T-helper 9 cell (primary cell): ENCODE data around the gene SND1.
"Not testable (repeated sequence)": the region's sequence is repeated elsewhere in the genome, so short reads cannot be mapped to it uniquely, and the experiment has no call there.

Experiments used
- DNase-seq: peaks from one replicate; pipeline ENCODE4 v3.0.0-alpha.2; 2020

Gene SND1

DNA sequence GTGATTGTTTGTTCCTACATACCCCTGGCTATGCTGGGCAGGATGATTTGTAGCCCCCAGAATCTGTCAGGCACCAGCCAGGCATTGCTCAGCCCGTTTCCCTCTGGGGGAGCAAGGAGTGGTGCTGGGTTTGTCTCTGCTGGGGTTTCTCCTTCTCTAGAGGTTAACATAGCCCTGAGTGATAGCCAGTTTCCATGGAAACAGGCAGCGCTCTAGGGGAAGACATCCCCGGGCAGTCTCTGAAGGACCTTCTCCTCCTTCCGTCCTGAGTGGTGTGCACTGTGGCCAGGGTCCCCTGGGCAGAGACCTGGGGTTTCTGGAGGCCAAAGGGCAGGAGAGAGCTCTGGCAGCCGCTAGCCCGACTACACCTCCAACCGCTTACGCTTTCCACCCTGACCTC lies 429.8 kb downstream of the SND1 start:
- no peak for DNase-seq

GRCh38 chr7:128082431-128082830 lies 430.4 kb downstream of the SND1 start:
- DNase-seq: no peak

- no peak for DNase-seq
Measured at GRCh38 chr7:128084896-128085608, 433.1 kb downstream of the SND1 start.

DNA sequence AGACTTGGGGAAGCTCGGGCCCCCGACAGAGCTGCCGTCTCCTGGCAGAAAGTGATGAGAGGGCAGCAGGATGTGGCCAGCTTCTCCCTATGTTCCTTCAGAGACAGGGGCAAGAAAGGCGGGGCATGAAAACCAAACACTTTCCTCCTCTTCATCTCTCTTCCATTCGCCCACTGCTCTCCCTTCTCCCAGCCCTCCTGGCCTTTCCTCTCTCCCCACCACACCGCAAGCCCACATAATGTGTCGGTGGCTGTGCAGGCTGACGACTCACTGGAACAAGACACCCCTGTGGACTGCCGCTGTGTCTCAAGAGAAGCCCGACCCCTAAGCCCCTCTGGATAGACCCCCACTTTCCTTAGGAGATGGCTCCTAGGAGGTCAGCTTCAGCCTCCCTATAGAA lies 438.5 kb downstream of the SND1 start:
- no peak for DNase-seq

GRCh38 chr7:128091106-128091505 lies 439.1 kb downstream of the SND1 start:
- no peak for DNase-seq

DNA sequence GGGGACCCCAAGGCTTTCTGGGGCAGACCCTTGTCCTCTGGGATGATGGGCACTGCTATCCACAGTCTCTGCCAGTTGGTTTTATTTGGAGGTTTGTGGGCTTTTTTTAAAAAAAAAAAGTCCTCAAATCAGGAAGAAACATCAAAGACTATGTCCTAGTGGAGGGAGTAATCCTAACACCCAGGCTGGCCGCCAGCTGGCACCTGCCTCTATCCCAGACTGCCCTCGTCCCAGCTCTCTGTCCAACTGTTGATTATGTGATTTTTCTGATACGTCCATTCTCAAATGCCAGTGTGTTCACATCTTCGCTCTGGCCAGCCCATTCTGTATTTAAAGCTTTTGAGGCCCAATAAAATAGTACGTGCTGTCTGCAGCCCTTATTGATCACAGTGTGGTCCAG lies 440.2 kb downstream of the SND1 start:
- DNase-seq: no peak

GRCh38 chr7:128093614-128094570 lies 441.9 kb downstream of the SND1 start:
- DNase-seq: no peak

GRCh38 chr7:128094686-128095085 lies 442.7 kb downstream of the SND1 start:
- DNase-seq: no peak

- no peak for DNase-seq
Measured at GRCh38 chr7:128097211-128097731, 445.3 kb downstream of the SND1 start.

DNA sequence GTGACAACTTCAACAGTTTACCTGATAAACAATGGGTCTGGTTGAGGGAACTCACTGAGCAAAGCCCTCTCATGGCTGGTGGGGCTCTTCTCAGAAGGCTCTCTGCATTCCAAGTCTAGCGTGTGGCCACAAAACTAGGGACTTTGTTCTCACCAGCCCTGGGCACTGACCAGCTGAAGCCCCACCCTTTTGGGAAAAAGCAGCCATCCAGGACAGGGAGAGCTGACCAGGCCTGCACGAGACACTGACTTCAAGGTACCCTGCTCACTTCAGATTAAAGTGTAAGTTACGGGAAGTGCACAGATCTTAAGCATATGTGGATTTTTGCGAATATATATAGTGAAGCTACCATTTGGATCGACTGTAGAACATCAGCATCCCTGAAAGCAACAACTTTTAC lies 446.6 kb downstream of the SND1 start:
- DNase-seq: no peak

GRCh38 chr7:128099204-128099671 lies 447.2 kb downstream of the SND1 start:
- DNase-seq: no peak

GRCh38 chr7:128100225-128100948 lies 448.4 kb downstream of the SND1 start:
- no peak for DNase-seq

DNA sequence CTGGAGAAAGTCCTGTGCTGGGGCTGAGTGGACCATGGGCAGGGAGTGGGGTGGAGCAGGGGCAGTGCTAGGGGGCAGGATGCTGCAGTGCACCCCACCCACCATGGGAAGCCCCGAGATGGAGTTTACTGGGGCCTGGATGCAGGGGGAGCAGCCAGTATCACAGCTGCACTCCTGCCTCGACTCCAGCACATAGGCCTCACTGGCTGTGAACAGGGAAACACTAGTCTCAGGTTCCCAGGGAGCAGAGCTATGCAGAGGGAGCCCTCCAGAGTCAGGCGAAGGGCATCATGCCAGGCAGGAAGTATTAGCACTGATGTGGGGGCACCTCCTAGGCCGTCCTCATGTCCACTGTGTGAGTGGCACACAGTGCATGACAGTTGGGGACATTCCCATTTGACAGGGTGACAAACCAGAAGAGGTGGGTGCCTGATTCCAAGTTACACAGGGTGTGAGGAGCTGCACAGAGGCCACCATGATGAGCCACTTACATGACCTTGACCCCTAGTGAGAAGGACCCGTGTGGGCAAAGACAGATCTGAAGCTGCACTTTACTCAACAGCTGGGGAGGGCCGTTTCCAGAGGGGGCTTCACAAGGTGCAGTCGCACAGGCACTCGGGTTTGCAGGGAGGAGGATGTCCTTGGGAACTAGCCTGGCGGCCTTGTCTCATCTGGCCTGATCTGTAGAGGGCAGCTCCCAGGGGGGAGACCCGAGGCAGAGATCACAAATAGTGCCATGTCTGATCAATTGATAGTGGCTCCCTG lies 449.1 kb downstream of the SND1 start:
- DNase-seq: no peak

DNA sequence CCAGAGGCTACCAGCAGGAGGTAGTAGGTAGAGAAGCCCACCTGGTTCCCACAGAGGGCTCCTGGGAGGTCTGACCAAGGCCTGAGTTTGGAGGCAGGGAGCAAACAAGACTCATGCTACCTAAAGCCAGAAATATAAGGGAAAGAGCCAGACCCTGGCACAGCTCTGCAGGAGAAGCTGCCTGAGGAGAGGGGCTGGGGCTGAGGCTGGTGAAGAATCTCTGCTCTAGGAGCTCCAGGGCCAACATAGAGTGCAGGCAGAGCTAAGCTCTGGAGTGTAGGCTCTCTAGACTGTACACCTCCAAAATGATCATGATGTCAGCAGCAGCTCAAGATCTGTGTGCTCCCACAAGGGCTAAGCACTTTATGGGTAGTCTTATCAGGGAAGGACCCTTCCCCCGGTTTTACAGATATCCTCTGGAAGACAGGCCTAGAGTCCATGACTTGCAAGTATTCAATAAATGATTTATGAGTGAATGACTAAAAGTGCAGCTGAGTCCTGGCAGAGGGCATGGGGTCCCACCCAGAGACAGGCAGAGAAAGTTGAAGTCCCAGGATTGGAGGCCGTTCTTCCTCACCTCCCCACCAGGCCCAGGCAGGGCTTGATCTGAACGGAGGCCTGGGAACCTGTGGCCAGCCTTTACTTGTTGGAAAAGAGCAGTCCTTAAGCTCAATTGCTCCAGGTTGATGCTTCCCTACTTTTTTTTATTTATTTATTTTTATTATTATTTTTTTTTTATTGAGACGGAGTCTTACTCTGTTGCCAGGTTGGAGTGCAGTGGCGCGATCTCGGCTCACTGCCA lies 450.7 kb downstream of the SND1 start:
- DNase-seq: no peak

DNA sequence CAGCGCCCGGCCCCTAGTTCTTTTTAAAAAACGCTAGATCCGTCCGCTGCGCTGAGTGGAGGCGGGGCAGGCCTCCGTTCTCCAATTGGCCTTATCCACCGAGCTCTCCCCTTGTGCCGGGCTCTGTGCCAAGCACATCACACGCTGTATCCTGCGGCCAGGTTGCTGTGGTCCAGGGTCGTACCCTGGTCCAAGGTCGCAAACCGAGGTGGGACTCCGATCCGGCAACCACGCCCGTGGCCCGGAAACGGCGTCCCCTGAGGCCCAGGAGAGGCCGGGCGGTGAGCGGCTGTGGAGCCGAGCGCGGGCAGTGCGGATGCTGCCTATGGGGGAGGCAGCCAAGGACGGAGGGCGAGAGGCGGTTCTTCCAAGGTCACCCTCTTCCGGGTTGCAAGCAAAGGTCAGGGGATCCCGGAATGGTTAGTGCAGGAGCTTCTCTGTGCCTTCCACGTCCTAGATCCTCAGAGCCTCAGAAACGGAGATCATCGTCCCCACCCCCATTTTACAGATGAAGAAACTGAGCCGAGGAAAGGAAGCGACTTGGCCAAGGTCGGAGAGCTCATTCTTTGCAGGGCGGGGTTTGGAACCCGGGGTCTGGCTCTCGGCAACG lies 451.6 kb downstream of the SND1 start:
- DNase-seq: no peak

DNA sequence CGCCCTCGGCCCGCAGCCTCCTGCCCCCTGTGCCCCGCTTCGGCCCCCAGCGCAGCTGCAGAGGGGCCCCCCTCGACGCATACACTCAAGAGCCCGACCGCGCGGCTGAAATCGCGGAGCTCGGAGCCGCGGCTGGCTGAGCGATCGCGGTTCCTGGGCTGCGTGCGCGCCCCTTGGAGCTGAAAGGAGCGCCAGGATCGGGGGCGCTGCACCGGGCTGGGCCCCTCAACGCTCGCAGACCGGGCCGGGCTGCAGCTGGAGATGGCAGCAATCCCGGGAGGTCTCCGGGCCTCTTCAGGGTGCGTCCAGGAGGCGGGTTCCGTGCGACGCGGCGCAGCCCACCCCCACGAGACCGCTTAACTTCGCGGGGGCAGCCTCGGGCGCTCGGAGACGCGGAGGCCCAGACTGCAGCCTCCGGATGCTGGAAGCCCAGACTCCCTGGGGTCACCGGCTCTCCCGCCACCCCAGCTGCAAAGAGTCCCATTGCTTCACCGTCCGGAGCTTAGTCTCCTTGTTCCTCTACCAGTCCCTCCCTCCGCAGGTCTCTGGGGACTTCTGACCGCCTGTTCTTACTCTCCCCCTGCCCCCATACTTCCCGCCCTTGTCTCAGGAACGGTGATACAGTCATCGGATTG lies 452.2 kb downstream of the SND1 start:
- DNase-seq: no peak

- DNase-seq: no peak
Measured at GRCh38 chr7:128105228-128106022, 453.4 kb downstream of the SND1 start.

DNA sequence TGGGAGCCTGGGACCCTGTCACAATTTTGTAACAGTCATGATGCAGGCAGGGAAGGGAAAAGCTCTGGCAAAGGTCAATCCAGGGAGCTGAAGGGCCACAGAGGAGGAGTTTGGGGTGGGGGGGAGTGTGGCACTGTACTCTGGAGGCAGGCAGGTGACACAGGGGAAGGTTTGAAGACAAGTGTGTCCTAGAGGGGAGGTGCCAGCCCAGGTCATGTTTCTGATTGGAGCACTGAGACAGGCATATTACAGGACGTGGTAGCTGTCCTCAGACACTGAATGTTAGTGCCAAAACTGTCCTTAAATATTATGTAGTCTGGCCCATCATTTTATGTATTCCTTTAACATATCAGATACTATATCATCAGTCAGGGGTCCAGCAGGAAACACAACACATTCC lies 454.8 kb downstream of the SND1 start:
- no peak for DNase-seq

- DNase-seq: not testable (repeated sequence)
Measured at GRCh38 chr7:128107516-128107915, 455.5 kb downstream of the SND1 start.
